Measurements from ENCODE around the gene ZNF385B. TPM values are rescaled to one million over a fixed set of nuclear protein-coding genes. Genes with fewer than 3 reads are reported as not detected.

The ZNF385B gene
- polyA plus RNA-seq, 1 donor (not counting 4 experiments of a cell fraction or from before 2014, with no cell fraction given) = 0.17 TPM

- Histone ChIP-seq H3K36me3 (ENCODE audit: control insufficient read depth in 2 of 2, extremely low read depth in 1 of 2, insufficient read depth in 2 of 2, low read length in 2 of 2) (no peaks in the 10 kb centered on the region), H2AFZ (ENCODE audit: control insufficient read depth, low read length) (no peak overlapping the region), H3K4me3 (ENCODE audit: control insufficient read depth in 2 of 3, extremely low read depth in 1 of 3, insufficient read depth in 2 of 3, low read depth in 1 of 3, low read length in 3 of 3) (no peak overlapping the region), H3K79me2 (ENCODE audit: control insufficient read depth, insufficient read depth, low read length) (no peaks in the 10 kb centered on the region), H3K4me2 (ENCODE audit: control insufficient read depth, extremely low read depth, insufficient read depth, low read depth, low read length) (no peak overlapping the region), H3K27me3 (ENCODE audit: control insufficient read depth, extremely low read depth, insufficient read depth, low read length) (no peaks in the 10 kb centered on the region), H3K9me1 (ENCODE audit: control insufficient read depth, extremely low read depth, insufficient read depth, low read length) (no peaks in the 10 kb centered on the region), H3K9me3 (ENCODE audit: control insufficient read depth, low read depth, low read length) (no peaks in the 10 kb centered on the region), H4K20me1 (ENCODE audit: control insufficient read depth, extremely low read depth, insufficient read depth, low read length) (no peaks in the 10 kb centered on the region), H3K27ac (ENCODE audit: control insufficient read depth, insufficient read depth, low read length) (no peak overlapping the region), H3K9ac (ENCODE audit: control insufficient read depth, extremely low read depth, insufficient read depth, low read length) (no peak overlapping the region), H3K4me1 (ENCODE audit: control insufficient read depth, extremely low read depth, insufficient read depth, low read length) (no peaks in the 10 kb centered on the region)
- dilution Hi-C loops (cut with MboI; ENCODE audit: extremely low pct_ligation_motif_present, low sequenced_read_pairs) = no loop called here
- FAIRE-seq (no peak), DNase-seq (ENCODE audit: low read depth, low spot score) (no peak)
- TF ChIP-seq EZH2 (IDR thresholded peaks at IDR 0.05; ENCODE audit: low read length) (no peak), CTCF (optimal IDR thresholded peaks at IDR 0.05 in 1 of 3, IDR thresholded peaks at IDR 0.05 in 1 of 3, conservative IDR thresholded peaks at IDR 0.05 in 1 of 3; ENCODE audit: extremely low read depth in 1 of 3, insufficient read depth in 2 of 3, low read length in 3 of 3) (no peak)
Measured at GRCh38 chr2:179417436-179417949, 443.9 kb downstream of the ZNF385B start.

GRCh38 chr2:179412112-179412511 lies 449.3 kb downstream of the ZNF385B start:
- H3K36me3 ChIP-seq (ENCODE audit: control insufficient read depth in 2 of 2, extremely low read depth in 1 of 2, insufficient read depth in 2 of 2, low read length in 2 of 2) = no peaks in the 10 kb centered on the region
- no peaks in the 10 kb centered on the region for H4K20me1 ChIP-seq (ENCODE audit: control insufficient read depth, extremely low read depth, insufficient read depth, low read length)
- no peak overlapping the region for H3K4me2 ChIP-seq (ENCODE audit: control insufficient read depth, extremely low read depth, insufficient read depth, low read depth, low read length)
- H2AFZ ChIP-seq (ENCODE audit: control insufficient read depth, low read length) = no peak overlapping the region
- TF ChIP-seq EZH2 (IDR thresholded peaks at IDR 0.05; ENCODE audit: low read length) (no peak), CTCF (optimal IDR thresholded peaks at IDR 0.05 in 1 of 3, IDR thresholded peaks at IDR 0.05 in 1 of 3, conservative IDR thresholded peaks at IDR 0.05 in 1 of 3; ENCODE audit: extremely low read depth in 1 of 3, insufficient read depth in 2 of 3, low read length in 3 of 3) (no peak)
- FAIRE-seq (no peak), DNase-seq (ENCODE audit: low read depth, low spot score) (no peak)
- H3K4me1 ChIP-seq (ENCODE audit: control insufficient read depth, extremely low read depth, insufficient read depth, low read length) = no peaks in the 10 kb centered on the region
- H3K9ac ChIP-seq (ENCODE audit: control insufficient read depth, extremely low read depth, insufficient read depth, low read length) = no peak overlapping the region
- no peaks in the 10 kb centered on the region for H3K79me2 ChIP-seq (ENCODE audit: control insufficient read depth, insufficient read depth, low read length)
- no peaks in the 10 kb centered on the region for H3K27me3 ChIP-seq (ENCODE audit: control insufficient read depth, extremely low read depth, insufficient read depth, low read length)
- no peaks in the 10 kb centered on the region for H3K9me3 ChIP-seq (ENCODE audit: control insufficient read depth, low read depth, low read length)
- no peaks in the 10 kb centered on the region for H3K9me1 ChIP-seq (ENCODE audit: control insufficient read depth, extremely low read depth, insufficient read depth, low read length)
- dilution Hi-C loops (cut with MboI; ENCODE audit: extremely low pct_ligation_motif_present, low sequenced_read_pairs) = no loop called here
- H3K4me3 ChIP-seq (ENCODE audit: control insufficient read depth in 2 of 3, extremely low read depth in 1 of 3, insufficient read depth in 2 of 3, low read depth in 1 of 3, low read length in 3 of 3) = no peak overlapping the region
- no peak overlapping the region for H3K27ac ChIP-seq (ENCODE audit: control insufficient read depth, insufficient read depth, low read length)
